H1 (cell line): ENCODE data around the gene CHTF18. TPM values are rescaled to one million over a fixed set of nuclear protein-coding genes. Genes with fewer than 3 reads are reported as not detected.

Experiments
- BCL11A ChIP-seq, 2 experiments: IDR thresholded peaks; one replicate each; pipeline ENCODE4 v1.6.1; 2011; ENCODE audit warnings: low read depth in 2 of 2, low read length in 2 of 2, mild to moderate bottlenecking in 2 of 2
- polyA plus RNA-seq, 7 experiments: library from polyadenylated mRNA; depleted of rRNA in 3 of 7; stranded (reverse) in 5 of 7; unstranded in 2 of 7; fragments of >200 nt in 5 of 7; fragments of 200-250 nt in 2 of 7; gene quantifications; 1 replicate in 5 of 7; 2 replicates in 1 of 7; 4 replicates in 1 of 7; pipeline versions ENCODE4 v1.2.1 to v1.2.3, GENCODE V29; 2011 to 2013; ENCODE audit warnings: missing spikeins in 2 of 7, mixed read lengths in 2 of 7
- total RNA-seq: library from RNA; stranded (reverse); fragmentation: NEBNext Ultra II Directional; extraction: Animal tissue kit (Norgen Biotek cat#: 25700); gene quantifications from 2 replicates; pipeline ENCODE4 v1.2.1, GENCODE V29; 2021

The CHTF18 gene
- total and polyA plus RNA-seq, 2 of the 8 experiments (the other 6 are each of a cell fraction or from before 2014, with no cell fraction given): 75.3 to 104 TPM

GRCh38 chr16:794091-794822 is 5.8 kb downstream of the CHTF18 start (continued):
- no peak for TF ChIP-seq BCL11A (IDR thresholded peaks at IDR 0.05; ENCODE audit: low read depth in 2 of 2, low read length in 2 of 2)
